EL (cell line): Measurements from ENCODE around the gene KRT20.
"Not testable (repeated sequence)": the region's sequence is repeated elsewhere in the genome, so short reads cannot be mapped to it uniquely, and the experiment has no call there.

Experiments used
- DNase-seq: peaks from one replicate; pipeline ENCODE4 v3.0.0-alpha.2; 2016

Gene KRT20

GRCh38 chr17:40884708-40885512 lies at the start of gene KRT20:
KRT20 (minus strand) TSS chr17:40885242; CDS start chr17:40885185, 57 bp downstream.
- DNase-seq = no peak

GRCh38 chr17:40932608-40933007 lies 47.6 kb upstream of the KRT20 start:
- no peak for DNase-seq

- DNase-seq = no peak
These were observed 46.3 kb upstream of the KRT20 start for GRCh38 chr17:40931311-40931710.

GRCh38 chr17:40926341-40926740 lies 41.3 kb upstream of the KRT20 start:
- no peak for DNase-seq

GRCh38 chr17:40922239-40922638 lies 37.2 kb upstream of the KRT20 start:
- peak; percentile 88 for DNase-seq

- DNase-seq = no peak
These were observed 36.0 kb upstream of the KRT20 start for GRCh38 chr17:40921026-40921425.

GRCh38 chr17:40917116-40917515 lies 32.1 kb upstream of the KRT20 start:
- DNase-seq = not testable (repeated sequence)

GRCh38 chr17:40916366-40916765 lies 31.3 kb upstream of the KRT20 start:
- DNase-seq = peak; percentile 12

GRCh38 chr17:40915721-40916256 lies 30.7 kb upstream of the KRT20 start:
- peak; percentile 80 for DNase-seq

- DNase-seq = peak; percentile 97
These were observed 30.2 kb upstream of the KRT20 start for GRCh38 chr17:40915199-40915661.

GRCh38 chr17:40914075-40914855 lies 29.2 kb upstream of the KRT20 start:
- no peak for DNase-seq

- DNase-seq = no peak
These were observed 27.6 kb upstream of the KRT20 start for GRCh38 chr17:40912486-40913210.

- DNase-seq = peak; percentile 61
These were observed 25.4 kb upstream of the KRT20 start for GRCh38 chr17:40910441-40910841.

- peak; percentile 81 for DNase-seq
These were observed 24.7 kb upstream of the KRT20 start for GRCh38 chr17:40909755-40910154.

- peak; percentile 98 for DNase-seq
These were observed 24.3 kb upstream of the KRT20 start for GRCh38 chr17:40909351-40909750.

- no peak for DNase-seq
These were observed 21.6 kb upstream of the KRT20 start for GRCh38 chr17:40906613-40907012.

- no peak for DNase-seq
These were observed 20.3 kb upstream of the KRT20 start for GRCh38 chr17:40905370-40905769.

GRCh38 chr17:40903129-40903847 lies 18.2 kb upstream of the KRT20 start:
- DNase-seq = peak; percentile 91

GRCh38 chr17:40902498-40902897 lies 17.5 kb upstream of the KRT20 start:
- DNase-seq = no peak

GRCh38 chr17:40901981-40902474 lies 17.0 kb upstream of the KRT20 start:
- DNase-seq = peak; percentile 38

- no peak for DNase-seq
These were observed 15.8 kb upstream of the KRT20 start for GRCh38 chr17:40900809-40901356.
